GM12891 (cell line): ENCODE measurements around the gene HOXD3.

Experiments used
- POLR2A ChIP-seq: IDR thresholded peaks from 2 replicates; pipeline ENCODE4 v1.6.1; 2011; ENCODE audit warnings: low read depth, low read length, control low read depth
- POLR2AphosphoS5 ChIP-seq: IDR thresholded peaks from 2 replicates; pipeline ENCODE4 v1.6.1; 2011; ENCODE audit warnings: low read depth, low read length, control low read depth
- POU2F2 ChIP-seq: IDR thresholded peaks from 2 replicates; pipeline ENCODE4 v1.6.1; 2011; ENCODE audit warnings: low read depth, mild to moderate bottlenecking, control low read depth, low read length, moderate library complexity
- SPI1 ChIP-seq: IDR thresholded peaks from 2 replicates; pipeline ENCODE4 v1.6.1; 2011; ENCODE audit warnings: low read depth, low read length, control low read depth
- TAF1 ChIP-seq: IDR thresholded peaks from 2 replicates; pipeline ENCODE4 v1.6.1; 2011; ENCODE audit warnings: low read depth, low read length, control low read depth

DNA sequence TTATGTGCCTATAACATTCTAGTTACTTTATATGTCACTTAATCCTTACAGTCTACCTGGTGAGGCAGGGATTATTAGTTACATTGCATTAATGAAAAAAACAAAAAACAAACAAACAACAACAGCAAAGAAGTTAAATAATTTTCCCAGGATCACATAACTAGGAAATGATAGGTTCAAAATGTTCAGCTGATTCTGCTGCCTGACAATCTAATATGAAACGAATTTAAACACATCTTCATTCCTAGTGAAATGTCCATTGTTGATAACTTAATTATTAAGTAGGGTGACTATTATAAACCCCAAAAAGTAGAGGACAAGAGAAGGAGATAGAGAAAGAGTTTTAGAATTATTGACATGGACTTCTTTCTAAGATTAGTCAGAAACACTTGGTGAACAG lies 54.0 kb downstream of the HOXD3 start:
- TF ChIP-seq POLR2AphosphoS5, result no peak
- no peak for TF ChIP-seq TAF1
- TF ChIP-seq POLR2A, result no peak
- TF ChIP-seq SPI1, result no peak
- TF ChIP-seq POU2F2, result no peak
